ENCODE results near the gene RTN1. TPM values are rescaled to one million over a fixed set of nuclear protein-coding genes. Genes with fewer than 3 reads are reported as not detected.

RTN1 gene
- total RNA-seq, 2 experiments from 2014 or later = not detected

- CTCF ChIA-PET (ENCODE audit: unreplicated experiment) = no interaction called here
These were observed 2.6 kb downstream of the RTN1 start for GRCh38 chr14:59868021-59868420.

GRCh38 chr14:59863806-59864525 is 6.6 kb downstream of the RTN1 start:
- H4K20me1 ChIP-seq (ENCODE audit: insufficient read depth, low read length) = no peaks in the 10 kb centered on the region
- no peak overlapping the region for H3K4me2 ChIP-seq (ENCODE audit: low read length)
- no peaks in the 10 kb centered on the region for H3K36me3 ChIP-seq (ENCODE audit: insufficient read depth, low read length)
- H3K79me2 ChIP-seq (ENCODE audit: insufficient read depth, low read depth, low read length) = no peaks in the 10 kb centered on the region
- intact Hi-C loops (cut with micrococcal nuclease; ENCODE audit: unreplicated experiment) = no loop called here
- ChIA-PET POLR2A (no interaction called here), CTCF (ENCODE audit: unreplicated experiment) (no interaction called here)
- H3K4me3 ChIP-seq (ENCODE audit: low read depth, low read length, poor library complexity, severe bottlenecking) = no peak overlapping the region
- no peak for TF ChIP-seq EZH2phosphoT487 (IDR thresholded peaks at IDR 0.05; ENCODE audit: borderline replicate concordance, low read depth, low read length)
- TF ChIP-seq CTCF (conservative IDR thresholded peaks at IDR 0.05; ENCODE audit: low read length) = no peak
- no peaks in the 10 kb centered on the region for H3K4me1 ChIP-seq (ENCODE audit: insufficient read depth, low read length, poor library complexity, severe bottlenecking)
- no peak overlapping the region for H3K27ac ChIP-seq (ENCODE audit: low read depth, low read length, poor library complexity, severe bottlenecking)
- BruUV-seq (replicated peaks) = no TSS peak
- no peak for DNase-seq (ENCODE audit: low spot score)
- no peaks in the 10 kb centered on the region for H3K9me2 ChIP-seq (ENCODE audit: insufficient read depth, low read length)
- no peak overlapping the region for H2AFZ ChIP-seq (ENCODE audit: low read length)
- H3K9me3 ChIP-seq (ENCODE audit: low read length) = no peaks in the 10 kb centered on the region

More at GRCh38 chr14:59868021-59868420, 2.6 kb downstream of the RTN1 start:
- Histone ChIP-seq H3K4me3 (ENCODE audit: low read depth, low read length, poor library complexity, severe bottlenecking) (no peak overlapping the region), H3K9me2 (ENCODE audit: insufficient read depth, low read length) (no peaks in the 10 kb centered on the region), H4K20me1 (ENCODE audit: insufficient read depth, low read length) (no peaks in the 10 kb centered on the region), H3K79me2 (ENCODE audit: insufficient read depth, low read depth, low read length) (no peaks in the 10 kb centered on the region), H3K4me1 (ENCODE audit: insufficient read depth, low read length, poor library complexity, severe bottlenecking) (no peaks in the 10 kb centered on the region), H3K4me2 (ENCODE audit: low read length) (no peak overlapping the region), H2AFZ (ENCODE audit: low read length) (no peak overlapping the region), H3K36me3 (ENCODE audit: insufficient read depth, low read length) (no peaks in the 10 kb centered on the region), H3K9me3 (ENCODE audit: low read length) (no peaks in the 10 kb centered on the region), H3K27ac (ENCODE audit: low read depth, low read length, poor library complexity, severe bottlenecking) (no peak overlapping the region)
- no TSS peak for BruUV-seq (replicated peaks)
- no peak for DNase-seq (ENCODE audit: low spot score)
- TF ChIP-seq EZH2phosphoT487 (IDR thresholded peaks at IDR 0.05; ENCODE audit: borderline replicate concordance, low read depth, low read length) (no peak), CTCF (conservative IDR thresholded peaks at IDR 0.05; ENCODE audit: low read length) (no peak)
- POLR2A ChIA-PET = no interaction called here
- intact Hi-C loops (cut with micrococcal nuclease; ENCODE audit: unreplicated experiment) = no loop called here

- H3K4me3 ChIP-seq (ENCODE audit: low read depth, low read length, poor library complexity, severe bottlenecking) = no peak overlapping the region
- no peak overlapping the region for H2AFZ ChIP-seq (ENCODE audit: low read length)
- H3K79me2 ChIP-seq (ENCODE audit: insufficient read depth, low read depth, low read length) = no peaks in the 10 kb centered on the region
- no peaks in the 10 kb centered on the region for H3K9me3 ChIP-seq (ENCODE audit: low read length)
- no peaks in the 10 kb centered on the region for H3K4me1 ChIP-seq (ENCODE audit: insufficient read depth, low read length, poor library complexity, severe bottlenecking)
- H3K4me2 ChIP-seq (ENCODE audit: low read length) = no peak overlapping the region
- ChIA-PET CTCF (ENCODE audit: unreplicated experiment) (no interaction called here), POLR2A (no interaction called here)
- no peak overlapping the region for H3K27ac ChIP-seq (ENCODE audit: low read depth, low read length, poor library complexity, severe bottlenecking)
- no peaks in the 10 kb centered on the region for H3K9me2 ChIP-seq (ENCODE audit: insufficient read depth, low read length)
- no peak for DNase-seq (ENCODE audit: low spot score)
- intact Hi-C loops (cut with micrococcal nuclease; ENCODE audit: unreplicated experiment) = no loop called here
- no peaks in the 10 kb centered on the region for H4K20me1 ChIP-seq (ENCODE audit: insufficient read depth, low read length)
- no peaks in the 10 kb centered on the region for H3K36me3 ChIP-seq (ENCODE audit: insufficient read depth, low read length)
- BruUV-seq (replicated peaks) = no TSS peak
- TF ChIP-seq EZH2phosphoT487 (IDR thresholded peaks at IDR 0.05; ENCODE audit: borderline replicate concordance, low read depth, low read length) (no peak), CTCF (conservative IDR thresholded peaks at IDR 0.05; ENCODE audit: low read length) (no peak)
These were observed 13.2 kb downstream of the RTN1 start for GRCh38 chr14:59857328-59857727.
